ENCODE measurements around the gene SCN11A. TPM values are rescaled to one million over a fixed set of nuclear protein-coding genes. Genes with fewer than 3 reads are reported as not detected.

Gene SCN11A
- under 0.01 and 0.17 TPM in 2 replicates for total RNA-seq
- polyA plus RNA-seq, result 0.01 and 0.05 TPM in 2 replicates
- polyA plus RNA-seq (2012), result 0.03 TPM in 1 of 2 replicates, not detected in the other
- not detected in 2 replicates for polyA minus RNA-seq (ENCODE audit: low replicate concordance)

DNA sequence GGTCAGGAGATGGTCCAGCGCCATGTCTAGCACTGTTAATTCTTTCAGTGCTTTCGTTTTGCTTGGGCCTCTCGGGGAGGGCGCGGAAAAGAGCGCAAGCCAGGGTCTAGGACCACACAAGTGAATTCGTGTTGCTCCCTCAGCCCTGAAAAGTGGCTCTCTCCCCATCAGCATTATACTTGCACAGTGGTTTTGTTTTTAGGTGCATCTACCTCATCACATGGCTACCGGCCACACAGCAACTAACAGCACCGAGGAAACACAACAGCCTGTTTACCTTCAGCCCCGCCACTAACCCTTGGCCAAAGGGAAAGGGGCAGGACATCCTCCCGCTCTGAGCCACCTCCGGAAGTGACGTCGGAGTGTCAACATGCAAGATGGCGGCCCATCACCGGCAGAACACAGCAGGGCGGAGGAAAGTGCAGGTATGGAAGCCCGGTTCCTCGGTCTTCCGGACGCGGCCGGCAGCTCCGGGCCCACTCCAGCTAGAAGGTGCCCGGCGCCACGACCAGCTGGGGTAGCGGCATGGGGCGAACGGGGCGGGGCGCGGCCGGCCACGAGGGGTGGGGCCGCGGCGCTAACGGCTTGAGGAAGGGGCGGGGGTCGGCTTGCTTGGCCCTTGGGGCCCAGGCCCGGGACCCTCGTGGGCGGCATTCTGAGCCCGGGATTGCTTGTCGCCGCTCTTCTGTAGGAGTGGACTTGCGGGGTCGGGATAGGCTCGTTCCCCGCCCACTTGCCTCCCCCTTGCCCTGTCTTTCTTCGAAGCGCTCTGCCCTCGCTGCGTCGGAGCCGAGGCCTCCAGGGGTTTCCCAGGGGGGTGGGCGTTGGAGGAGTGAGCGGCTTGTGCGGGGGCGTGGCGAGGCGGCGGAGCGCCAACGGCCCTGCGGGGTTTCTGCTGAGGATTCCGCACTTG is at the start of gene SCN11A, which contains the start of gene WDR48:
SCN11A (minus strand) TSS at position 296 of the 913 bp plus-strand sequence. CDS start 101,582 bp downstream, outside the sequence.
WDR48 (plus strand) TSS at position 368 of the 913 bp plus-strand sequence; CDS start at position 378, 10 bp downstream.
- no peaks in the 10 kb centered on the region for H3K9me3 ChIP-seq (ENCODE audit: control insufficient read depth, insufficient read depth, low read depth, low read length)
- no peak for TF ChIP-seq EZH2 (IDR thresholded peaks at IDR 0.05; ENCODE audit: low read length, missing control alignments)
- TF ChIP-seq, protein P1, sequence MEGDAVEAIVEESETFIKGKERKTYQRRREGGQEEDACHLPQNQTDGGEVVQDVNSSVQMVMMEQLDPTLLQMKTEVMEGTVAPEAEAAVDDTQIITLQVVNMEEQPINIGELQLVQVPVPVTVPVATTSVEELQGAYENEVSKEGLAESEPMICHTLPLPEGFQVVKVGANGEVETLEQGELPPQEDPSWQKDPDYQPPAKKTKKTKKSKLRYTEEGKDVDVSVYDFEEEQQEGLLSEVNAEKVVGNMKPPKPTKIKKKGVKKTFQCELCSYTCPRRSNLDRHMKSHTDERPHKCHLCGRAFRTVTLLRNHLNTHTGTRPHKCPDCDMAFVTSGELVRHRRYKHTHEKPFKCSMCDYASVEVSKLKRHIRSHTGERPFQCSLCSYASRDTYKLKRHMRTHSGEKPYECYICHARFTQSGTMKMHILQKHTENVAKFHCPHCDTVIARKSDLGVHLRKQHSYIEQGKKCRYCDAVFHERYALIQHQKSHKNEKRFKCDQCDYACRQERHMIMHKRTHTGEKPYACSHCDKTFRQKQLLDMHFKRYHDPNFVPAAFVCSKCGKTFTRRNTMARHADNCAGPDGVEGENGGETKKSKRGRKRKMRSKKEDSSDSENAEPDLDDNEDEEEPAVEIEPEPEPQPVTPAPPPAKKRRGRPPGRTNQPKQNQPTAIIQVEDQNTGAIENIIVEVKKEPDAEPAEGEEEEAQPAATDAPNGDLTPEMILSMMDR (conservative IDR thresholded peaks at IDR 0.05 in 1 of 2, IDR thresholded peaks at IDR 0.05 in 1 of 2; ENCODE audit: low read depth in 1 of 2, low read length in 2 of 2), result no peak
- DNase-seq (ENCODE audit: low read depth in 2 of 2), result peak; percentile 89 to 92

DNA sequence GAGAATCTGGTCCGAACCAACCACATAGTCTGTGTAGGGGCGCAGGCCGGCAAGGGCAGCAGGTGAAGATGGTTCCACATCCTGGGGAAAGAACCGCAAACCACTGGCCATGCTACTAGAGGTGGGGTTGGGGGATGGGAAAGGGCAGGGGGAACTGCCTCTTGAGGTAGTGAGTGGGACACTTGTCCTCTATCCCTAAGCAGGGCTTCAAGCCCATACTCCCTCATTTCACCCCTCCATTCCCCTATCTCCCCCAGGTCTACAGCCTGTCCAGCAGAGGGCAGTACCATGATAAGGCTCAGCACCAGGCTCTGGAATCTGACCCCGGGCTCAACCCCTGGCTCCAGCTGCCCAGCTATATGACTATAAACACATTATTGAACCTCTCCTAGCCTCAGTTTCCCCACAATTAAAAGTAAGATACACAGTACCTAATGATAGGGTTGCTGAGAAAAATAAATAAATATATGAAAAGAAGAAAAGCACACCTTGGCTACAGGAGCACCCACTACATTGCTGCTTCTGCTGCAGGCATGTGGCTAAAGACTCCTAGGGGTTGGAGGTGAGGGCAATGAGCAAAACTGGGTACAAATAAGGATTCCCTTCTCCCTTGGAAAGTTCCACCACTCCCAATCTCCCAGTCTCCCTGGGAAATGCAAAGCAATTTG is 49.4 kb upstream of the SCN11A start:
- Histone ChIP-seq H3K4me3 (replicated peaks in 1 of 4; ENCODE audit: control extremely low read depth in 1 of 4, insufficient read depth in 1 of 4, low read depth in 3 of 4, low read length in 4 of 4) (no peak overlapping the region), H3K79me2 (ENCODE audit: control insufficient read depth, insufficient read depth, low read length) (peaks cover 22% of the 10 kb centered on the region), H4K20me1 (ENCODE audit: control insufficient read depth, extremely low read depth, insufficient read depth, low read length) (no peaks in the 10 kb centered on the region), H3K4me1 (ENCODE audit: control insufficient read depth, extremely low read depth, insufficient read depth, low read length) (no peaks in the 10 kb centered on the region), H3K36me3 (ENCODE audit: control insufficient read depth, insufficient read depth, low read length) (peaks cover 15% of the 10 kb centered on the region), H3K4me2 (ENCODE audit: extremely low read depth, insufficient read depth, low read length) (no peak overlapping the region), H3K27ac (ENCODE audit: insufficient read depth, low read length) (no peak overlapping the region), H2AFZ (ENCODE audit: low read length) (no peak overlapping the region), H3K9me3 (ENCODE audit: control insufficient read depth, insufficient read depth, low read depth, low read length) (no peaks in the 10 kb centered on the region), H3K27me3 (ENCODE audit: control insufficient read depth, insufficient read depth, low read length) (no peaks in the 10 kb centered on the region), H3K9ac (ENCODE audit: insufficient read depth, low read length) (no peak overlapping the region)
- TF ChIP-seq EZH2 (IDR thresholded peaks at IDR 0.05; ENCODE audit: low read length, missing control alignments), result no peak
- TF ChIP-seq, protein P1 (conservative IDR thresholded peaks at IDR 0.05 in 1 of 2, IDR thresholded peaks at IDR 0.05 in 1 of 2; ENCODE audit: low read depth in 1 of 2, low read length in 2 of 2), result peak; percentile 58 to 68
- DNase-seq (ENCODE audit: low read depth in 2 of 2), result peak; percentile 6 to 37

More for the DNA sequence above, at the start of gene SCN11A, which contains the start of gene WDR48:
- H4K20me1 ChIP-seq (ENCODE audit: control insufficient read depth, extremely low read depth, insufficient read depth, low read length), result no peaks in the 10 kb centered on the region
- peak within 1 kb of the TSS; percentile 100 for H2AFZ ChIP-seq (ENCODE audit: low read length)
- H3K27me3 ChIP-seq (ENCODE audit: control insufficient read depth, insufficient read depth, low read length), result no peaks in the 10 kb centered on the region
- H3K4me1 ChIP-seq (ENCODE audit: control insufficient read depth, extremely low read depth, insufficient read depth, low read length), result no peaks in the 10 kb centered on the region
- peak within 1 kb of the TSS; percentile 97 for H3K4me2 ChIP-seq (ENCODE audit: extremely low read depth, insufficient read depth, low read length)
- H3K79me2 ChIP-seq (ENCODE audit: control insufficient read depth, insufficient read depth, low read length), result peaks cover 10% of the 10 kb centered on the region
- H3K9ac ChIP-seq (ENCODE audit: insufficient read depth, low read length), result peak within 1 kb of the TSS; percentile 87
- H3K27ac ChIP-seq (ENCODE audit: insufficient read depth, low read length), result peak within 1 kb of the TSS; percentile 80
- peak within 1 kb of the TSS; percentile 68 to 93 (median 76) for H3K4me3 ChIP-seq (replicated peaks in 1 of 4; ENCODE audit: control extremely low read depth in 1 of 4, insufficient read depth in 1 of 4, low read depth in 3 of 4, low read length in 4 of 4)
- no peaks in the 10 kb centered on the region for H3K36me3 ChIP-seq (ENCODE audit: control insufficient read depth, insufficient read depth, low read length)

DNA sequence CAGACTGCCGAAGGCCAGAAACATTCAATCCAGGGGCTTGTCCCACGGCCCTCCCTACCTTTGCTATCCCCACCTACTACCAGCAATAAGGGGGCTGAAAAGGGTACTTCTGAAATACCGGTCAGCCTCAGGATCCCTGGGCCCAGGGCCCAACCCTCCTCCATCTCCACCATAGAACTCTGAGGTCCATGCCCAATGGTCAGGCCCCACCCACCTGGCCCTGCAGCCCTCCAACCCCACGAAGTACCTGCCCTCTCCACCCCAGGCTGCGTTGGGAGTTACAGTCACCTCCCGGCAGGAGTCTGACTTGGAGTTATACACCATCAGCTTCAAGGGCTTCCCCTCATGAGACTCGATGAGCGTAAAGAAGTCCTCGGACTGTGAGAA is 48.7 kb upstream of the SCN11A start:
- H3K27ac ChIP-seq (ENCODE audit: insufficient read depth, low read length), result no peak overlapping the region
- H3K27me3 ChIP-seq (ENCODE audit: control insufficient read depth, insufficient read depth, low read length), result no peaks in the 10 kb centered on the region
- no peak for DNase-seq (ENCODE audit: low read depth in 2 of 2)
- peaks cover 17% of the 10 kb centered on the region for H3K79me2 ChIP-seq (ENCODE audit: control insufficient read depth, insufficient read depth, low read length)
- H3K36me3 ChIP-seq (ENCODE audit: control insufficient read depth, insufficient read depth, low read length), result peaks cover 15% of the 10 kb centered on the region
- H3K4me3 ChIP-seq (replicated peaks in 1 of 4; ENCODE audit: control extremely low read depth in 1 of 4, insufficient read depth in 1 of 4, low read depth in 3 of 4, low read length in 4 of 4), result no peak overlapping the region
- H3K9me3 ChIP-seq (ENCODE audit: control insufficient read depth, insufficient read depth, low read depth, low read length), result no peaks in the 10 kb centered on the region
- no peaks in the 10 kb centered on the region for H3K4me1 ChIP-seq (ENCODE audit: control insufficient read depth, extremely low read depth, insufficient read depth, low read length)
- H4K20me1 ChIP-seq (ENCODE audit: control insufficient read depth, extremely low read depth, insufficient read depth, low read length), result no peaks in the 10 kb centered on the region
- H2AFZ ChIP-seq (ENCODE audit: low read length), result no peak overlapping the region
- TF ChIP-seq, protein P1 (conservative IDR thresholded peaks at IDR 0.05 in 1 of 2, IDR thresholded peaks at IDR 0.05 in 1 of 2; ENCODE audit: low read depth in 1 of 2, low read length in 2 of 2), result no peak
- TF ChIP-seq EZH2 (IDR thresholded peaks at IDR 0.05; ENCODE audit: low read length, missing control alignments), result no peak
- H3K9ac ChIP-seq (ENCODE audit: insufficient read depth, low read length), result no peak overlapping the region
- H3K4me2 ChIP-seq (ENCODE audit: extremely low read depth, insufficient read depth, low read length), result no peak overlapping the region
